Amniotic stem cell (primary cell): ENCODE measurements around the gene KCNE1.

Experiments used
- DNase-seq: peaks from one replicate; lab custom pipeline; 2025; lab: John Stamatoyannopoulos, UW

The KCNE1 gene

GRCh38 chr21:34535886-34536285, 23.9 kb upstream of the KCNE1 start:
- DNase-seq: no peak

- DNase-seq: no peak
These were observed 22.5 kb upstream of the KCNE1 start for GRCh38 chr21:34534522-34534921.

GRCh38 chr21:34533938-34534337, 21.9 kb upstream of the KCNE1 start:
- DNase-seq: no peak

DNA sequence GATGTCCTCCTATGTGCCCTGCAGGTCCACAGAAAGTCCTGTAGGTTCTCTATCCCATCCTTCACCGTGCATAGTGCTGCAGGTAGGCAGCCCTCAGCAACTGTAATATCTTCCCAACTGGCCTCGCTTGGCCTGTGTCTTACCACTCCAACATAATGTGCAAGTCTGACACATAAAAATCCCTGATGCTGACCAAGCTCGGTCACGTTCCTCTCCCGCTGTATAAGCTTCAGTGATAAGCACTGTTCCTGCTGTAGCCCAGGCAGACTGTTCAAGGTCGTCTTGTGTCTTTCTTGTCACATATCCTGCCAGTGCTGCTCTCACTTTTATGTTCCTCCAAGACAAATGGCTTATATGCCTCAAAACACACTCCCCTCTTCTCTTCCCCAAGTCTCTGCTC, 19.4 kb upstream of the KCNE1 start:
- DNase-seq: no peak

DNA sequence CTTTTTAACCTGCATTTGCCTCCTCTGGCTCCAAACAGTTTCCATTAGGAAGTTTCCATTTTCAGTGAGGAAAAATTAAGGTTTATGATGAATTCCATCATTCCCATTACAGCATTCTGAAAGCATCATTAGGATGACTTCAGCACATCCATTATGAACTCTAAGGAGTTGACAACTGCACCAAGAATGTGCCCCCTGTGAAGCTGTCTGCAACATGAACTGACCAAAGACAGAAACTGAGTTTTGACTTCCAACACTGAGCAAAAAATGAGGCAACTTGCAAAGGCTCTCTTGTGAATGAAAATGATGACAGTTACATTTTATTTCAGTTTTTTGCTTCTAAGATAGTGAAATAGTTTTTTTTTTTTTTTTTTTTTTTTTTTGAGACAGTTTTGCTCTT, 18.3 kb upstream of the KCNE1 start:
- peak; percentile 14 for DNase-seq

DNA sequence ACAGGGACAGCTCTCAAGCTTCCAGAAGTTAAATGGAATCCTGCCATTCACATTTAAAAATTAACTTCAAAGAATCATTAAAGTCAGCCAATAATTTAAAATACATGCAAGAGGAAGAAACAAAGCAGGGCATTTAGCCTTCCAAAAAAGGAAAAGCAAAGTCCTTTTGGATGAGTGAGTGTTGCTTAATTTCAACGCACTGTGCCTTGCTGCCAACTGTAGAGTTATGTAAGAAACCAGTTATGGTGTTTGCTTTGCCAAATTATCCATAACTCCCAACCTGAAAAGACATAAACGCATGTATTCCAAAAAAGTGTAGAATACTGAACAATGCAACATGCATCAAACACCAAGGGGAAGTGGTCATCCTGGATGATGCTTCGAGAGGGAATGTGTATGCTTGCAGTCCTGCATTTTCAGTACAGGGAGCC, 16.1 kb upstream of the KCNE1 start:
- no peak for DNase-seq

GRCh38 chr21:34526618-34527290, 14.7 kb upstream of the KCNE1 start:
- DNase-seq: peak; percentile 98

DNA sequence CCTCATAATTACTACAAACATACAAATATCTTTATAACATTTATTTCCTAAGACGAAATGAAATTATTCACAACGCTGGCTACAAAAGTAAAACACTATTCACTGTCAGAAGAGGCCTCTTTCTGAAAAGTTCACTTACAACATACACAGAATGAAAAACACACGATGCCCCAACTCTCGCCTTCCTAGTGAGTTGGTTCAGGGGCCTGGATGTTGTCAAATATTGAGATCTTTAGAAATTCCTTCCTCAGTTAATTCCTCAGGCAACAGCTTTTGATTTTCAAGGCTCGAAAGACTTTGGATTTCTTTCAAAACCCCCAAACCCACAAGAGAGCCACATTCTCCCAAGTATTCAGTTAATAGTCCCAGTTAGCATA, 14.2 kb upstream of the KCNE1 start:
- DNase-seq: no peak

DNA sequence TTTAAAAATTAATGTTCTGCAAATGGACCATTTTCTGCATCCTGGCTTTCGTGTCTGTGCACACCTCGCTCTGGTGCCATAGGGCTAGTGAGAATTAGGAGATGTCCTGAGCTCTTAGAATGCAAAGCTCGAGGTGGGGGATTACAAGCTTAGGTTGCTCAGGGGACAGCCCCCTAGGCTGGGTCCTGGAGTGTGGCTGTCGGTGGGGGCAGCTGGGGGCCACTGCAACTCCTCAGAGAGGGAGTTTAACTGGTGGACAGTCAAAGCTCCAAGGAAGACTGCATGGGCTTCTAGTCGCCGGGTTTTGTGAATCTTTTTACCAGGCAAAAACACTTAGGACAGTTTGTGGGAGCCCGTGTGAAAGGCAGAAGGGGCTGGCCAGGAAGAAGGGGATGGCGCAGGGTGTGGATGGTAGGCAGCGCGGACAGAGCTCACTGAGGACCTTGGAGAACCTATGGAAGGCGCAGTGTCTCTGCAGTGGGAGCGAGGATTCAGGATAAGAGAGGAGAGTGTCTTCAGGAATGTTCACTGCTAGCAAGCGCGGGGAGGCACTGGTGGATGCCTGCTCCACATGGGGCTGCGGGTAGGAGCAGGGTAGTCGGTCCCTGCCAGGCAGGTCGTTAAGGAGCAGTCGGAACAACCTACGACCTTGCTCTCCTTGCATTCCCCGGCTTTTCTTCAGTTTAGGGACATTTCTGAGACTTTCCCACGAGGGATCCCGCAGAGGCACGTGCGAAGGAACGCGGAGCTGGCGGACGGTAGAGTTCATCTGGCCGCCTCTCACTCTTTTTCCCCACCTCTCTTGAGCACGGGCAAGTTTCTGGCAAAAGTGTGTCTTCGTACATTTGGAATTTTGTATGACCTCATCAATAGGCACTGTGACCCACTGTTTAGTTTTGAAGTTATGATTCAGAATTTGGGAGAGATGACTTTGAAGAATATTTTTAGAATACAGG, 12.9 kb upstream of the KCNE1 start:
- DNase-seq: peak; percentile 16

- DNase-seq: no peak
These were observed 11.1 kb upstream of the KCNE1 start for GRCh38 chr21:34523019-34523555.

DNA sequence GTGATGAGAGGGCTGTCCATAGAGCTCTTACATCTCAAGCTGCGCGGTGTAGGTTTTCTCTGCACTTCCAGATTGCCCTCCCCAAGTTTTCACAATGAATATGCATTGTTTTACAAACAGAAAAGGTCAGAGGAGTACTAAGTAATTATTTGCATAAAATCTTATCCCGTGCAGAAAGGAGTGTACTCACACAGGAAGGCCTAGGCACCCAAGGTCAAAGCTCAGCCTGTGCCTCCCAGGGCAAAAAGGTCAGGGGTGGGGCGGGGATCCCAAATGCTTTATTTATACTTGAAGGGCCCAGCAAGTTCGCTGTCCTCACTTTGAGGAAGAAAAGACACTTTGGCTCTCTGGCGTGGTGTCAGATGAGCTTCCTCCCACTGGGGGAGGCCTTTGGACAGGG, 10.3 kb upstream of the KCNE1 start:
- no peak for DNase-seq

- no peak for DNase-seq
These were observed 9.6 kb upstream of the KCNE1 start for GRCh38 chr21:34521561-34521960.

- DNase-seq: no peak
These were observed 8.9 kb upstream of the KCNE1 start for GRCh38 chr21:34520764-34521508.

GRCh38 chr21:34520281-34520680, 8.3 kb upstream of the KCNE1 start:
- DNase-seq: no peak

GRCh38 chr21:34519694-34520093, 7.7 kb upstream of the KCNE1 start:
- DNase-seq: no peak

DNA sequence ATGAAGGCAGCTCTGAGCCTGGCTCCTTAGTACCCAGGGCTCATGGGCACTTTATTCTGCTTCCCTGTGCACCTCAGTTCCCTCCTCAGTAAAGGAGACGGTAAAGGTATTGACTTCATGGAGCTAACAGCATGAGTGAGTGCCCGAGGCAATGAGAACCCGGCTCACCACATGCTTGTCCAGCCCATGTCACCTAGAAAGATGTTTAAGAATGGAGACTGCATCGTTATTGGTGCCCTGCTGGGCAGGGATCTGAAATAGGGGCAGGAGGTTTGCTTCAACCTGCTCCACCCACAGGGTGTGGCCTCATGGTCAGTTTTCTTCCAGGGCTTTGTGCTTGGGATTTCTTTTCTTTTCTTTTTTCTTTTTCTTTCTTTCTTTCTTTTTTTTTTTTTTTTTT, 7.0 kb upstream of the KCNE1 start:
- no peak for DNase-seq

DNA sequence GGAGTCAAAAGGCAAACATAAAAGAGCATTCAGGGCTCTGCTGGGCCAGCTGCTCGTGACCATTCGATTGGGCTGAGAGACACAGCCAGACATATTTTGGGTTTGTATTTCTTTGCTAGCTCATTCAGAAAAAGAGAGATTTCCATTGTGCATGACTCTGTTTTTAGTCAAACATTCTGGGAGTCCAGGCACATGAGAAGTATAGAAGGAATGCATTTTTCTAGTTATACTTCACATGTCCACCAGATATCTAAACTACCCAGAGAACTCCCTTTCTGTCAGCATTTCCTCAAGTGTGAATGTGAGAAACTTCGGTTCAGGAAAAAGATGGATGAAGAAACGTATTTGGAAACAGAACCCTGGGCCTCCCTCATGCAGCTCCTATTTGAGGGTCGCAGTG, 6.3 kb upstream of the KCNE1 start:
- no peak for DNase-seq

- no peak for DNase-seq
These were observed 5.7 kb upstream of the KCNE1 start for GRCh38 chr21:34517491-34518245.

- DNase-seq: no peak
These were observed 5.0 kb upstream of the KCNE1 start for GRCh38 chr21:34517039-34517438.

GRCh38 chr21:34514576-34515115, 2.6 kb upstream of the KCNE1 start:
- DNase-seq: no peak

DNA sequence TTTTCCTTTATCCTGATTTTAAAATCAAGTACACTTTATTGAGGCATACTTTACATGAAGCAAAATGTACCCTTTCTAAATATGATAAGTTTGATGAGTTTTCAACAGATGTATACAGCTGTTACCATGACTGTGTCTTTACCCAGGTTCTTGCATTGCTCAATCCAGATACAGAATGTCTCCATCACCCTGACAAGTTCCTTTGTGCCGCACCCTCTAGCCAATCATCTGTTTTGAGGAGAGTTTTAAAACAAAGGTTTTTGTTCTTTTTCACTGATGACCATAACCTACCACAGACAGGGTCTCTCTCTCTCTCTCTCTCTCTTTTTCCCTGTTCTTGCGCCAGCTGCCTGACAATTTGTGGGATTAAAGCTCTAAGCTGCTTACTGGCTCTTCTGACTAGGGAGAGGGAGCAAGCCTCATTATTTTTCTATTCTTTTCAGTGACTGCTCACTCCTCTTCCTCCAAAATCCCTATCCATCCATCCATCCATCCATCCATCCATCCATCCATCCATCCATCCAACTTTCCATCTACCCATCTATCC, 1.2 kb upstream of the KCNE1 start:
- DNase-seq: no peak
